Activated B cell treated with CpG ODN at 0.5 μM for 24 hours (primary cell): Measurements from ENCODE around the gene GALNS. TPM values are rescaled to one million over a fixed set of nuclear protein-coding genes. Genes with fewer than 3 reads are reported as not detected.
A peak's percentile ranks its signal among the peaks of the same experiment; 100 is the strongest.
"Not testable (repeated sequence)": the region's sequence is repeated elsewhere in the genome, so short reads cannot be mapped to it uniquely, and the experiment has no call there.

Experiments
- ATAC-seq: fragments of 200-7000 bp; cut with Tn5 transposase; one replicate; pipeline ENCODE4 v1.10.0; 2021; ENCODE audit warnings: low read depth, mild to moderate bottlenecking, moderate library complexity
- CTCF ChIA-PET: fragments of 350-600 bp; sonication (Branson Sonifier 250); formaldehyde crosslinking; loops from one replicate; lab custom pipeline; 2021; ENCODE audit warnings: antibody characterized with exemption; lab: Charles Lee
- POLR2A ChIA-PET: fragments of 350-600 bp; sonication (Branson Sonifier 250); formaldehyde crosslinking; loops from one replicate; lab custom pipeline; 2021; ENCODE audit warnings: antibody characterized with exemption; lab: Charles Lee
- DNase-seq: peaks from one replicate; pipeline ENCODE4 v3.0.0; 2022
- H3K27ac Mint-ChIP-seq: one replicate; pipeline ENCODE4 v1.8.0; 2020; ENCODE audit warnings: mixed read lengths
- H3K27me3 Mint-ChIP-seq: one replicate; pipeline ENCODE4 v1.8.0; 2021; ENCODE audit warnings: mixed read lengths
- H3K36me3 Mint-ChIP-seq: one replicate; pipeline ENCODE4 v1.8.0; 2021; ENCODE audit warnings: low read depth, mixed read lengths
- H3K4me1 Mint-ChIP-seq: one replicate; pipeline ENCODE4 v1.8.0; 2021; ENCODE audit warnings: mixed read lengths
- H3K4me3 Mint-ChIP-seq: one replicate; pipeline ENCODE4 v1.8.0; 2020; ENCODE audit warnings: mild to moderate bottlenecking, mixed read lengths
- H3K9me3 Mint-ChIP-seq: one replicate; pipeline ENCODE4 v1.8.0; 2020; ENCODE audit warnings: mixed read lengths
- intact Hi-C: fragments of 100-400 bp; cut with micrococcal nuclease; formaldehyde crosslinking; loops from one replicate; pipeline ENCODE4 v1.15.1; 2024
- total RNA-seq: library from RNA; stranded (reverse); gene quantifications from 2 replicates; pipeline ENCODE4 v1.2.3, GENCODE V29; 2022
- TF ChIP-seq, protein P1 (sequence below): fragments of 200-600 bp; IDR thresholded peaks from one replicate; pipeline ENCODE4 v1.8.0; 2022; ENCODE audit warnings: antibody characterized with exemption, mild to moderate bottlenecking

GALNS gene
- total RNA-seq, 1 donor from 2014 or later: 48.3 TPM

- POLR2A ChIA-PET: interaction anchor here (1.3 to 1.7 kb wide), 2 partner anchors 8 to 27 kb away, joined by 4 to 10 read pairs; no protein-coding TSS in a partner anchor
- peaks cover 3% of the 10 kb centered on the region for H3K36me3 Mint-ChIP-seq
Observed at GRCh38 chr16:88772871-88773811, 83.6 kb downstream of the GALNS start.

DNA sequence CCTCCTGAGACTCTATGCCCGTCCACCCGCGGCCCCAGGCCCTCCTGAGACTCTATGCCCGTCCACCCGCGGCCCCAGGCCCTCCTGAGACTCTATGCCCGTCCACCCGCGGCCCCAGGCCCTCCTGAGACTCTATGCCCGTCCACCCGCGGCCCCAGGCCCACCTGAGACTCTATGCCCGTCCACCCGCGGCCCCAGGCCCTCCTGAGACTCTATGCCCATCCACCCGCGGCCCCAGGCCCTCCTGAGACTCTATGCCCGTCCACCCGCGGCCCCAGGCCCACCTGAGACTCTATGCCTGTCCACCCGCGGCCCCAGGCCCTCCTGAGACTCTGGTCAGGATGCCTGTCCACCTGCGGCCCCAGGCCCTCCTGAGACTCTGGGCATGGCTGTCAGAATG, 85.0 kb downstream of the GALNS start:
- intact Hi-C loops: loop anchor here (1.0 kb wide), 1 partner anchor 10 kb away; no protein-coding TSS in a partner anchor
- peaks cover 50% of the 10 kb centered on the region for H3K4me1 Mint-ChIP-seq
- H3K27ac Mint-ChIP-seq, H3K36me3 Mint-ChIP-seq, ATAC-seq, DNase-seq, H3K9me3 Mint-ChIP-seq, H3K4me3 Mint-ChIP-seq, H3K27me3 Mint-ChIP-seq: not testable (repeated sequence)
- ChIA-PET CTCF (interaction anchor here (2.6 kb wide), 1 partner anchor 8 kb away, joined by 9 read pairs; no protein-coding TSS in a partner anchor), POLR2A (interaction anchor here (0.7 to 3.4 kb wide), 3 partner anchors 9 to 41 kb away, joined by 4 to 14 read pairs (median 10); no protein-coding TSS in a partner anchor)

More at GRCh38 chr16:88772871-88773811, 83.6 kb downstream of the GALNS start:
- H3K9me3 Mint-ChIP-seq: no peaks in the 10 kb centered on the region
- no peak overlapping the region for H3K4me3 Mint-ChIP-seq
- no peaks in the 10 kb centered on the region for H3K27me3 Mint-ChIP-seq
- no peak overlapping the region for H3K27ac Mint-ChIP-seq
- TF ChIP-seq, protein P1, sequence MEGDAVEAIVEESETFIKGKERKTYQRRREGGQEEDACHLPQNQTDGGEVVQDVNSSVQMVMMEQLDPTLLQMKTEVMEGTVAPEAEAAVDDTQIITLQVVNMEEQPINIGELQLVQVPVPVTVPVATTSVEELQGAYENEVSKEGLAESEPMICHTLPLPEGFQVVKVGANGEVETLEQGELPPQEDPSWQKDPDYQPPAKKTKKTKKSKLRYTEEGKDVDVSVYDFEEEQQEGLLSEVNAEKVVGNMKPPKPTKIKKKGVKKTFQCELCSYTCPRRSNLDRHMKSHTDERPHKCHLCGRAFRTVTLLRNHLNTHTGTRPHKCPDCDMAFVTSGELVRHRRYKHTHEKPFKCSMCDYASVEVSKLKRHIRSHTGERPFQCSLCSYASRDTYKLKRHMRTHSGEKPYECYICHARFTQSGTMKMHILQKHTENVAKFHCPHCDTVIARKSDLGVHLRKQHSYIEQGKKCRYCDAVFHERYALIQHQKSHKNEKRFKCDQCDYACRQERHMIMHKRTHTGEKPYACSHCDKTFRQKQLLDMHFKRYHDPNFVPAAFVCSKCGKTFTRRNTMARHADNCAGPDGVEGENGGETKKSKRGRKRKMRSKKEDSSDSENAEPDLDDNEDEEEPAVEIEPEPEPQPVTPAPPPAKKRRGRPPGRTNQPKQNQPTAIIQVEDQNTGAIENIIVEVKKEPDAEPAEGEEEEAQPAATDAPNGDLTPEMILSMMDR: no peak
- intact Hi-C loops: loop anchor here (1.0 kb wide), 1 partner anchor 8 kb away; no protein-coding TSS in a partner anchor
- H3K4me1 Mint-ChIP-seq: peaks cover 42% of the 10 kb centered on the region
- ATAC-seq (no peak), DNase-seq (no peak)
- CTCF ChIA-PET: interaction anchor here (0.8 to 1.5 kb wide), 3 partner anchors 17 to 36 kb away, joined by 3 to 5 read pairs (median 4); no protein-coding TSS in a partner anchor

GRCh38 chr16:88771294-88771772, 85.4 kb downstream of the GALNS start:
- TF ChIP-seq, protein P1: no peak
- intact Hi-C loops: no loop called here
- Mint-ChIP-seq H3K4me3 (no peak overlapping the region), H3K36me3 (peaks cover under 1% of the 10 kb centered on the region), H3K27ac (peak overlapping the region; percentile 35), H3K27me3 (no peaks in the 10 kb centered on the region), H3K9me3 (no peaks in the 10 kb centered on the region), H3K4me1 (peaks cover 54% of the 10 kb centered on the region)
- CTCF ChIA-PET: interaction anchor here (2.6 kb wide), 1 partner anchor 9 kb away, joined by 9 read pairs; no protein-coding TSS in a partner anchor
- POLR2A ChIA-PET: interaction anchor here (2.5 to 3.4 kb wide), 2 partner anchors 10 to 26 kb away, joined by 14 to 30 read pairs; no protein-coding TSS in a partner anchor
- ATAC-seq (no peak), DNase-seq (no peak)

DNA sequence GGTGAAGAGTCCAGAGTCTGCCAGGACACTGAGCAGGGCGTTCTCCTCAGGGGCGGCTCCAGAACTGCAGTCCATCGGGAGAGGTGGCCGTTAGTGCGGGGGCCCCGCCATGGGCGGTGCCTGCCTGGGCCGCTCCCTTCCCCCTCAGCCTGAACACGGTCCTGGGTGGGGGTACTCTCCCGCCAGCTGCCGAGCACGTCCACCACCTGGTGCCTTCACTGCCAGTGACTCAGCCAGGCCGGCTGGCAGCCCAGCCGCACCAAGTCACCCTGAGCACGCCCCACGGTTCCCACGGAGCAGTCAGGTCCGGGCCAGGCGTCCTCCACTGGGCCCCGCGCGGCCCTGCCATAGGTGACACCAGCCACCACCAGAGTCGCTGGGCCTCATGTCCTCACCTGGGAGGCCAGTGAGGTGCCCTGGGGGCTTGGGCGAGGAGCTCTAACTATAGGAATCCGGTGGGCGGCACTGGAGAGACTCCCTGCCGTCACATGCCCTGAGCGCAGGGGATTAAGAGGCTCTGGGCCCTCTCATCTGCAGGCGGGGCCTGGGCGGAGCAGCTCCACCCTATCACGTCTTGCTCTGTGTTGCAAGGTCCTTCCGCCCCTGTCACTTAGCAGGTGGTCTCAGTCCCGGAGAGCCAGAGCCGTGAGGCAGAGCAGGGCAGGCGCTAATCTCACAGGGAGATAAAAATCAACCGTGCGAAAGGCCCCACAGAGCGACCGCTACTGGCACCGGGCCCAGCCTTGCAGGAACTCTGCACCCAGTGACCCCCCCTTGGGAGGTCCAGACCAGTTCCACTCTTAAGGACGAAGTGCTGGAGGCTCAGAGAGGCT, 86.1 kb downstream of the GALNS start:
- peaks cover 61% of the 10 kb centered on the region for H3K4me1 Mint-ChIP-seq
- no peaks in the 10 kb centered on the region for H3K27me3 Mint-ChIP-seq
- DNase-seq: peak; percentile 43
- H3K4me3 Mint-ChIP-seq: peak overlapping the region; percentile 19
- peak overlapping the region; percentile 35 for H3K27ac Mint-ChIP-seq
- TF ChIP-seq, protein P1: no peak
- CTCF ChIA-PET: interaction anchor here (2.6 kb wide), 1 partner anchor 10 kb away, joined by 9 read pairs; no protein-coding TSS in a partner anchor
- peak; percentile 54 for ATAC-seq
- intact Hi-C loops: no loop called here
- H3K36me3 Mint-ChIP-seq: no peaks in the 10 kb centered on the region
- POLR2A ChIA-PET: interaction anchor here (1.1 to 3.4 kb wide), 4 partner anchors 11 to 32 kb away, joined by 6 to 30 read pairs (median 12); no protein-coding TSS in a partner anchor
- no peaks in the 10 kb centered on the region for H3K9me3 Mint-ChIP-seq
